ENCODE measurements around the gene BUD13. TPM values are rescaled to one million over a fixed set of nuclear protein-coding genes. Genes with fewer than 3 reads are reported as not detected.

The BUD13 gene
- polyA plus RNA-seq, 1 of the 3 experiments (the other 2 are of a cell fraction): 15.5 TPM

GRCh38 chr11:116701876-116702275 is 70.9 kb downstream of the BUD13 start:
- Histone ChIP-seq H4K20me1 (ENCODE audit: insufficient read depth) (no peaks in the 10 kb centered on the region), H3K27ac (ENCODE audit: low read depth in 2 of 2, low read length in 1 of 2) (peak overlapping the region in 1 of 2 experiments; percentile 23; a peak in 1 of 4 replicates), H3K79me2 (ENCODE audit: insufficient read depth) (no peaks in the 10 kb centered on the region), H3K4me1 (ENCODE audit: control insufficient read depth in 1 of 2, insufficient read depth in 2 of 2, low read depth in 1 of 2, low read length in 1 of 2) (peaks cover 0 to 24% of the 10 kb centered on the region in 2 experiments; a peak in 1 of 4 replicates), H2AFZ (ENCODE audit: low read depth) (no peak overlapping the region), H3K9me2 (no peaks in the 10 kb centered on the region), H3F3A (replicated peaks; ENCODE audit: insufficient read depth) (no peaks in the 10 kb centered on the region), H3K4me2 (no peak overlapping the region), H3K9ac (no peak overlapping the region), H3K9me3 (no peaks in the 10 kb centered on the region), H3K4me3 (ENCODE audit: low read depth in 2 of 2, low read length in 1 of 2) (no peak overlapping the region), H3K36me3 (replicated peaks in 1 of 2; ENCODE audit: control insufficient read depth in 1 of 2, insufficient read depth in 2 of 2, low read length in 1 of 2) (no peaks in the 10 kb centered on the region), H3K27me3 (ENCODE audit: insufficient read depth) (no peaks in the 10 kb centered on the region)
- ChIA-PET CTCF (interaction anchor here (1.6 to 8.1 kb wide), 4 partner anchors 11 to 247 kb away, joined by 4 to 60 read pairs (median 20); no protein-coding TSS in a partner anchor), POLR2A (interaction anchor here (0.7 kb wide), 2 partner anchors 51 to 533 kb away, joined by 3 read pairs; no protein-coding TSS in a partner anchor)
- 75% methylated on average over 2 of the region's 2 CpGs for WGBS (ENCODE audit: low lambda C conversion rate)
- TF ChIP-seq RAD21 (IDR thresholded peaks at IDR 0.05; ENCODE audit: low read length): no peak
- DNase-seq: peak; percentile 4

GRCh38 chr11:116701297-116701801 is 71.4 kb downstream of the BUD13 start:
- ChIA-PET POLR2A (no interaction called here), CTCF (interaction anchor here (1.3 to 5.3 kb wide), 3 partner anchors 10 to 247 kb away, joined by 4 to 36 read pairs (median 5); no protein-coding TSS in a partner anchor)
- peak; percentile 3 for DNase-seq
- peaks cover 0 to 27% of the 10 kb centered on the region in 2 experiments; a peak in 1 of 4 replicates for H3K4me1 ChIP-seq (ENCODE audit: control insufficient read depth in 1 of 2, insufficient read depth in 2 of 2, low read depth in 1 of 2, low read length in 1 of 2)
- no peaks in the 10 kb centered on the region for H3K27me3 ChIP-seq (ENCODE audit: insufficient read depth)
- H3K79me2 ChIP-seq (ENCODE audit: insufficient read depth): no peaks in the 10 kb centered on the region
- no peak overlapping the region for H3K4me3 ChIP-seq (ENCODE audit: low read depth in 2 of 2, low read length in 1 of 2)
- H3K9me2 ChIP-seq: no peaks in the 10 kb centered on the region
- no peaks in the 10 kb centered on the region for H3K36me3 ChIP-seq (replicated peaks in 1 of 2; ENCODE audit: control insufficient read depth in 1 of 2, insufficient read depth in 2 of 2, low read length in 1 of 2)
- H3K4me2 ChIP-seq: no peak overlapping the region
- H3K9ac ChIP-seq: no peak overlapping the region
- H3F3A ChIP-seq (replicated peaks; ENCODE audit: insufficient read depth): no peaks in the 10 kb centered on the region
- no peak overlapping the region; a peak in 1 of 4 replicates for H3K27ac ChIP-seq (ENCODE audit: low read depth in 2 of 2, low read length in 1 of 2)
- H2AFZ ChIP-seq (ENCODE audit: low read depth): no peak overlapping the region
- no peaks in the 10 kb centered on the region for H4K20me1 ChIP-seq (ENCODE audit: insufficient read depth)
- WGBS (ENCODE audit: low lambda C conversion rate): 53% methylated on average over 4 of the region's 7 CpGs
- no peaks in the 10 kb centered on the region for H3K9me3 ChIP-seq
- TF ChIP-seq RFX5 (IDR thresholded peaks at IDR 0.05; ENCODE audit: low read length) (no peak), ZBTB33 (IDR thresholded peaks at IDR 0.05; ENCODE audit: borderline replicate concordance, low read depth) (no peak), MXI1 (IDR thresholded peaks at IDR 0.05; ENCODE audit: low read depth, low read length) (no peak), TAF1 (IDR thresholded peaks at IDR 0.05; ENCODE audit: borderline replicate concordance, low read depth, low read length) (no peak), IRF3 (IDR thresholded peaks at IDR 0.05; ENCODE audit: low read depth, low read length) (no peak), GABPA (IDR thresholded peaks at IDR 0.05; ENCODE audit: low read depth) (no peak), NRF1 (IDR thresholded peaks at IDR 0.05; ENCODE audit: low read depth, low read length) (no peak), NFIC (IDR thresholded peaks at IDR 0.05; ENCODE audit: borderline replicate concordance) (no peak), ELF1 (IDR thresholded peaks at IDR 0.05) (no peak), USF2 (IDR thresholded peaks at IDR 0.05; ENCODE audit: borderline replicate concordance, low read depth, low read length) (no peak)

All from SK-N-SH (cell line).